ENCODE measurements around the gene EFNB3.

DNA sequence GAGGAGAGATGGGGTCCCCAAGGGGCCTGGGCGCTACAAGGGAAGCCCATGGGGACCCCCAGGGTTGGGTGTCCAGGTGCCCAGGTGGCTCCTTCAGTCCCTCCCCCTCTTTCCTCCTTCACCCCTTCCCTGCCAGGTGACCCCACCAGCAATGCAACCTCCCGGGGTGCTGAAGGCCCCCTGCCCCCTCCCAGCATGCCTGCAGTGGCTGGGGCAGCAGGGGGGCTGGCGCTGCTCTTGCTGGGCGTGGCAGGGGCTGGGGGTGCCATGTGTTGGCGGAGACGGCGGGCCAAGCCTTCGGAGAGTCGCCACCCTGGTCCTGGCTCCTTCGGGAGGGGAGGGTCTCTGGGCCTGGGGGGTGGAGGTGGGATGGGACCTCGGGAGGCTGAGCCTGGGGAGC lies 4.0 kb downstream of the EFNB3 start:
- no peak for TF ChIP-seq RAD21 (IDR thresholded peaks at IDR 0.05; ENCODE audit: low read length)
- TF ChIP-seq, protein P1, sequence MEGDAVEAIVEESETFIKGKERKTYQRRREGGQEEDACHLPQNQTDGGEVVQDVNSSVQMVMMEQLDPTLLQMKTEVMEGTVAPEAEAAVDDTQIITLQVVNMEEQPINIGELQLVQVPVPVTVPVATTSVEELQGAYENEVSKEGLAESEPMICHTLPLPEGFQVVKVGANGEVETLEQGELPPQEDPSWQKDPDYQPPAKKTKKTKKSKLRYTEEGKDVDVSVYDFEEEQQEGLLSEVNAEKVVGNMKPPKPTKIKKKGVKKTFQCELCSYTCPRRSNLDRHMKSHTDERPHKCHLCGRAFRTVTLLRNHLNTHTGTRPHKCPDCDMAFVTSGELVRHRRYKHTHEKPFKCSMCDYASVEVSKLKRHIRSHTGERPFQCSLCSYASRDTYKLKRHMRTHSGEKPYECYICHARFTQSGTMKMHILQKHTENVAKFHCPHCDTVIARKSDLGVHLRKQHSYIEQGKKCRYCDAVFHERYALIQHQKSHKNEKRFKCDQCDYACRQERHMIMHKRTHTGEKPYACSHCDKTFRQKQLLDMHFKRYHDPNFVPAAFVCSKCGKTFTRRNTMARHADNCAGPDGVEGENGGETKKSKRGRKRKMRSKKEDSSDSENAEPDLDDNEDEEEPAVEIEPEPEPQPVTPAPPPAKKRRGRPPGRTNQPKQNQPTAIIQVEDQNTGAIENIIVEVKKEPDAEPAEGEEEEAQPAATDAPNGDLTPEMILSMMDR (conservative IDR thresholded peaks at IDR 0.05; ENCODE audit: low read depth, low read length) = no peak
- TF ChIP-seq FOS (IDR thresholded peaks at IDR 0.05; ENCODE audit: low read depth, low read length) = no peak
- no peak for TF ChIP-seq MAZ (IDR thresholded peaks at IDR 0.05; ENCODE audit: borderline replicate concordance, low read depth, low read length)
